ENCODE measurements around the gene SLC66A2.

SLC66A2 gene

GRCh38 chr18:79949697-79950487 is 1.6 kb downstream of the SLC66A2 start:
- DNase-seq: peak; percentile 39

- DNase-seq: no peak
Observed at GRCh38 chr18:79948719-79949411, 2.6 kb downstream of the SLC66A2 start.

GRCh38 chr18:79947881-79948610 is 3.4 kb downstream of the SLC66A2 start:
- DNase-seq: no peak

GRCh38 chr18:79947054-79947755 is 4.2 kb downstream of the SLC66A2 start:
- DNase-seq: no peak

- DNase-seq: peak; percentile 64
Observed at GRCh38 chr18:79945118-79946042, 6.1 kb downstream of the SLC66A2 start.

GRCh38 chr18:79944746-79945117 is 6.7 kb downstream of the SLC66A2 start:
- DNase-seq: no peak

GRCh38 chr18:79944126-79944731 is 7.2 kb downstream of the SLC66A2 start:
- peak; percentile 87 for DNase-seq

GRCh38 chr18:79943608-79944125 is 7.8 kb downstream of the SLC66A2 start:
- no peak for DNase-seq

GRCh38 chr18:79942786-79943607 is 8.5 kb downstream of the SLC66A2 start:
- no peak for DNase-seq

- no peak for DNase-seq
Observed at GRCh38 chr18:79942211-79942610, 9.2 kb downstream of the SLC66A2 start.

GRCh38 chr18:79941473-79942119 is 9.9 kb downstream of the SLC66A2 start:
- no peak for DNase-seq

- DNase-seq: no peak
Observed at GRCh38 chr18:79940814-79941472, 10.5 kb downstream of the SLC66A2 start.

- no peak for DNase-seq
Observed at GRCh38 chr18:79940126-79940813, 11.2 kb downstream of the SLC66A2 start.

- DNase-seq: no peak
Observed at GRCh38 chr18:79939096-79939495, 12.4 kb downstream of the SLC66A2 start.

- no peak for DNase-seq
Observed at GRCh38 chr18:79938196-79938595, 13.3 kb downstream of the SLC66A2 start.

GRCh38 chr18:79937103-79937860 is 14.2 kb downstream of the SLC66A2 start:
- no peak for DNase-seq

- no peak for DNase-seq
Observed at GRCh38 chr18:79936641-79937040, 14.8 kb downstream of the SLC66A2 start.

GRCh38 chr18:79935925-79936324 is 15.5 kb downstream of the SLC66A2 start:
- no peak for DNase-seq

All from NCI-H69 (cell line).